HepG2 (cell line): Measurements from ENCODE around the gene CNFN. TPM values are rescaled to one million over a fixed set of nuclear protein-coding genes. Genes with fewer than 3 reads are reported as not detected.

Experiments used
- ATAC-seq: fragments of 200-7000 bp; cut with Tn5 transposase; 3 replicates; pipeline ENCODE4 v1.9.1; 2020; ENCODE audit warnings: mild to moderate bottlenecking, moderate library complexity
- BruUV-seq: library from RNA; stranded (reverse); fragments of 400-500 nt; replicated peaks from 2 replicates; lab custom pipeline; 2021; lab: Mats Ljungman, UMichigan
- CTCF ChIA-PET: fragments of 300-600 bp; formaldehyde crosslinking; extraction: SDS; loops from one replicate; lab custom pipeline; 2021; ENCODE audit warnings: low total read pairs, inconsistent platforms, low intra/inter-chr PET ratio; lab: Yijun Ruan, JAX
- POLR2A ChIA-PET: fragments of 350-600 bp; sonication (Branson Sonifier 250); formaldehyde crosslinking; loops from one replicate; lab custom pipeline; 2020; ENCODE audit warnings: antibody characterized with exemption, inconsistent platforms; lab: Yijun Ruan, JAX
- DNase-seq: peaks from one replicate; pipeline ENCODE4 v3.0.0-alpha.2; 2015; ENCODE audit warnings: low spot score
- FAIRE-seq: peaks from 3 replicates; lab custom pipeline; 2011; peaks lifted over from hg19 to GRCh38; lab: Jason Lieb, UNC
- H2AFZ ChIP-seq: one replicate; pipeline ENCODE4 v1.6.1; 2011; ENCODE audit warnings: low read length, inconsistent platforms
- H3K27ac ChIP-seq: fragments of 300-600 bp; 3 replicates; pipeline ENCODE4 v1.8.0; 2011; ENCODE audit warnings: mixed run types, mild to moderate bottlenecking, mixed read lengths, low read length, inconsistent platforms; ENCODE audit not compliant: insufficient read depth; ENCODE audit errors: extremely low read length
- H3K27me3 ChIP-seq, 2 experiments: fragments of 200-600 bp in 1 of 2; 2 replicates in 1 of 2; 3 replicates in 1 of 2; pipeline versions ENCODE4 v1.6.0 to v1.8.0; 2011; ENCODE audit warnings: low read length in 2 of 2, mild to moderate bottlenecking in 2 of 2, moderate library complexity in 2 of 2, inconsistent platforms in 1 of 2; ENCODE audit not compliant: insufficient read depth in 2 of 2, control insufficient read depth in 1 of 2
- H3K36me3 ChIP-seq, 2 experiments: fragments of 200-600 bp in 1 of 2; replicated peaks in 1 of 2; 2 replicates in 1 of 2; 3 replicates in 1 of 2; pipeline versions ENCODE4 v1.5.1 to v1.8.0; 2011; ENCODE audit warnings: low read length in 2 of 2, inconsistent platforms in 1 of 2; ENCODE audit not compliant: insufficient read depth in 2 of 2, control insufficient read depth in 1 of 2
- H3K4me1 ChIP-seq: 2 replicates; pipeline ENCODE4 v1.5.1; 2012; ENCODE audit warnings: low read length, inconsistent platforms; ENCODE audit not compliant: insufficient read depth
- H3K4me2 ChIP-seq: 2 replicates; pipeline ENCODE4 v1.6.0; 2011; ENCODE audit warnings: low read depth, low read length, inconsistent platforms
- H3K4me3 ChIP-seq, 3 experiments: fragments of 200-600 bp in 1 of 3; sonication (generic), shearing (Covaris generic) in 1 of 3; replicated peaks in 1 of 3; 2 replicates each; pipeline ENCODE4 v1.5.1; 2011 to 2016; ENCODE audit warnings: low read length in 3 of 3, inconsistent platforms in 2 of 3, low read depth in 2 of 3, mild to moderate bottlenecking in 2 of 3, control low read depth in 1 of 3, mixed read lengths in 1 of 3; ENCODE audit not compliant: insufficient read depth in 1 of 3
- H3K79me2 ChIP-seq: one replicate; pipeline ENCODE4 v1.6.1; 2011; ENCODE audit warnings: low read length, inconsistent platforms; ENCODE audit not compliant: insufficient read depth
- H3K9ac ChIP-seq: 2 replicates; pipeline ENCODE4 v1.6.0; 2011; ENCODE audit warnings: mild to moderate bottlenecking, low read depth, low read length, inconsistent platforms; ENCODE audit not compliant: insufficient read depth
- H3K9me3 ChIP-seq: 2 replicates; pipeline ENCODE4 v1.5.1; 2012; ENCODE audit warnings: mild to moderate bottlenecking, low read length
- H4K20me1 ChIP-seq: 2 replicates; pipeline ENCODE4 v1.6.0; 2011; ENCODE audit warnings: inconsistent platforms, mild to moderate bottlenecking, low read length, moderate library complexity; ENCODE audit not compliant: insufficient read depth
- CREB1 ChIP-seq, 2 experiments: fragments of 450-650 bp in 1 of 2; IDR thresholded peaks; 2 replicates each; pipeline ENCODE4 v1.6.1; 2016 to 2017; ENCODE audit warnings: control low read depth in 1 of 2, mild to moderate bottlenecking in 1 of 2, missing compliant biosample characterization in 1 of 2, missing genetic modification characterization in 1 of 2
- ZNF383 ChIP-seq: sonication (generic); formaldehyde crosslinking; IDR thresholded peaks from 2 replicates; pipeline ENCODE4 v1.4.0; 2020; ENCODE audit warnings: missing genetic modification reagents, mild to moderate bottlenecking, borderline replicate concordance
- ZNF629 ChIP-seq: sonication (generic); formaldehyde crosslinking; conservative IDR thresholded peaks from 2 replicates; pipeline ENCODE4 v1.5.0; 2020; ENCODE audit warnings: missing genetic modification reagents
- ZNF790 ChIP-seq: sonication (generic); formaldehyde crosslinking; IDR thresholded peaks from 2 replicates; pipeline ENCODE4 v1.8.0; 2022; ENCODE audit warnings: missing genetic modification reagents, mild to moderate bottlenecking, borderline replicate concordance
- WGBS: methylation state at CpG from one replicate; pipeline ENCODE4 v1.1.6; 2017; ENCODE audit warnings: low lambda C conversion rate; 5-methylcytosine and 5-hydroxymethylcytosine counted together
- in situ Hi-C: cut with HindIII; loops from 2 replicates; pipeline ENCODE4 v1.10.0; 2017; ENCODE audit warnings: low pct_unique_long_range_greater_than_20kb; ENCODE audit not compliant: extremely low pct_ligation_motif_present
- intact Hi-C: fragments of 100-400 bp; cut with micrococcal nuclease; formaldehyde crosslinking; loops from one replicate; pipeline ENCODE4 v1.10.0; 2022; ENCODE audit not compliant: unreplicated experiment
- polyA plus RNA-seq, 8 experiments: library from polyadenylated mRNA; depleted of rRNA in 3 of 8; stranded (reverse) in 7 of 8; unstranded in 1 of 8; fragments of >200 nt; fragmentation: Illumina TruSeq in 4 of 8; extraction: Trizol in 4 of 8; gene quantifications; 2 replicates each; pipeline versions ENCODE4 v1.2.1 to v1.2.3, GENCODE V29; 2011 to 2016; ENCODE audit warnings: low read depth in 4 of 8, missing spikeins in 1 of 8, mixed read lengths in 1 of 8; ENCODE audit not compliant: insufficient read depth in 1 of 8
- total RNA-seq, 5 experiments: library from RNA; depleted of rRNA; stranded (reverse); fragments of >200 nt; fragmentation: Illumina TruSeq; extraction: Trizol; gene quantifications; 2 replicates each; pipeline ENCODE4 v1.2.3, GENCODE V29; 2016; ENCODE audit warnings: low read depth in 1 of 5
- TF ChIP-seq, protein P1 (sequence below): sonication (generic); formaldehyde crosslinking; IDR thresholded peaks from 2 replicates; pipeline ENCODE4 v1.4.0; 2020; ENCODE audit warnings: mild to moderate bottlenecking, missing genetic modification reagents
- TF ChIP-seq, protein P2 (sequence below): sonication (generic); formaldehyde crosslinking; IDR thresholded peaks from 2 replicates; pipeline ENCODE4 v1.4.0; 2020; ENCODE audit warnings: mild to moderate bottlenecking, missing genetic modification reagents
- TF ChIP-seq, protein P3 (sequence below): IDR thresholded peaks from 2 replicates; pipeline ENCODE4 v1.4.0; 2020; ENCODE audit warnings: mild to moderate bottlenecking, missing genetic modification reagents

Gene CNFN
- total and polyA plus RNA-seq, 2 of the 13 experiments (the other 11 are each of a cell fraction or from before 2014, with no cell fraction given) = 0.35 to 1.1 TPM

DNA sequence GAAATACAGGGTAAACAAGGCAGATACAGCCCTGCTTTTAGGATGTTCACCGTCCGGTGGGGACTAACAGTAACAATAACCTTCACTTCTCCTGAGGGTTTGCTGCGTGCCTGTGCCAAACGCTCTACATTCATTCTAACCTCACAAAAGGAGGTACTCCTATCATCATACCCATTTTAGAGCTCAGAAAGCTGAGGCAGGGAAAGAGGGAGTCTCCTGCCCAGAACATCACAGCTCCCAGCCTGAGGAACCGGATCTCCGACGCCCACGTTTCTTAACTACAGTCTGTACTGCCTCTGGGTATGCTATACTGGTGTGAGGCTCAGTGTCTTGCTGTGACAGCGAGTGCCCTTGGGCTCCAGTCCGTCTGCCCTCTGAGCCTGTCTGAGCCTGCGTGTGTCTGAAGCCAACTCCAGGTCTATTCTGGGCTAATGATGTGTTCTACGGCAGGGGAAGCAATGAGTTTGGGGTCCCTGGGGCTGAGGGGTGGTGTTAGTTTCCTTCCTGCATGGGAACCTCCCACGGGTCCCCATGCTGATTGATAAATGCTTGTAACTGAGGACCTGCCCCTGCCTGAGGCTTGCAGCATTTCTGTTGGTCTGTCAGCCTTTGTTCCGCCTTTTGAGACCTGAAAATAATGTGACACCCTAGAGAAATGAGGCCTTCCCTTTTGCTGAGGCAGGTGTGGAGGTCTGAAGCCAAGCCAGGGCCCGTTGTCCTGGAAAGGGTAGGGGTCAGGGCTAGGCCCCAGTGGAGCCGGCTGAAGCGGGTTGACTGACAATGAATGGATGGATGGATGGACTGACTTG is 32.2 kb upstream of the CNFN start:
- no peak for DNase-seq
- TF ChIP-seq, protein P1, sequence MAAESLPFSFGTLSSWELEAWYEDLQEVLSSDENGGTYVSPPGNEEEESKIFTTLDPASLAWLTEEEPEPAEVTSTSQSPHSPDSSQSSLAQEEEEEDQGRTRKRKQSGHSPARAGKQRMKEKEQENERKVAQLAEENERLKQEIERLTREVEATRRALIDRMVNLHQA (CRISPR knock-in tag) = no peak
- TF ChIP-seq ZNF629 (CRISPR knock-in tag) = peak; percentile 82
- H3K4me2 ChIP-seq = peak overlapping the region; percentile 45; the same call in 1 of the 2 replicates
- H2AFZ ChIP-seq = no peak overlapping the region
- no peaks in the 10 kb centered on the region for H4K20me1 ChIP-seq
- intact Hi-C loops (no loop called here), in situ Hi-C loops (no loop called here)
- ChIA-PET CTCF (interaction anchor here (3.4 kb wide), 1 partner anchor 12 kb away, joined by 25 read pairs; no protein-coding TSS in a partner anchor), POLR2A (interaction anchor here (0.9 kb wide), 1 partner anchor 11 kb away, joined by 6 read pairs; no protein-coding TSS in a partner anchor)
- peaks cover 4 to 36% of the 10 kb centered on the region in 2 experiments for H3K27me3 ChIP-seq
- no TSS peak for BruUV-seq
- H3K9ac ChIP-seq = no peak overlapping the region
- H3K9me3 ChIP-seq = no peaks in the 10 kb centered on the region
- FAIRE-seq = no peak
- H3K4me1 ChIP-seq = peaks cover 67% of the 10 kb centered on the region
- no peaks in the 10 kb centered on the region for H3K36me3 ChIP-seq
- no peaks in the 10 kb centered on the region for H3K79me2 ChIP-seq
- 28% methylated on average over 13 of the region's 17 CpGs for WGBS
- no peak for ATAC-seq
- H3K4me3 ChIP-seq = no peak overlapping the region
- no peak overlapping the region for H3K27ac ChIP-seq

DNA sequence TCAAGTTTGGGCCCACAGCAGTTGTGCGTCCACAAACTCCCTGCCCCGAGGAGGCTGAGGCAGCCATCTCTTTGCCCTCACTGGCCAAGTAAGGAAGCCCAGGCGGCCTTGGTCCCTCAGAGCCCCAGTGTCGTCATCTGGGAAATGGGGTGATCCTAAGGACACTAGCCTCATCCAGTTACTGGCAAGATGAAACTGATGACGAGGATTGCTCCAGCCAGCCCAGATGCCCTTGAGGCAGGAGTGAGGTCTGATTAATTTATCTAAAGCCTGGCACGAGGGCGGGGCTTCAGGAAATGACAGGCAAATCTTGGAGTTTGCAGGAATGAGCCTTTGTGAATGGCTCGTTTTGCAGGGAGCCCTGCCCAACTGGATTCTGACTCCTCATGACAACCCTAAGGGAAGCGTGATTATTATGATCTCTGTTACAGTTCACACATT is 31.5 kb upstream of the CNFN start:
- no peak overlapping the region for H3K4me2 ChIP-seq
- no peaks in the 10 kb centered on the region for H3K79me2 ChIP-seq
- ATAC-seq (no peak), FAIRE-seq (no peak), DNase-seq (no peak)
- H3K27me3 ChIP-seq = peaks cover 4 to 31% of the 10 kb centered on the region in 2 experiments
- no peaks in the 10 kb centered on the region for H4K20me1 ChIP-seq
- 38% methylated on average over 9 of the region's 9 CpGs for WGBS
- H3K9me3 ChIP-seq = no peaks in the 10 kb centered on the region
- ChIA-PET CTCF (interaction anchor here (2.3 kb wide), 1 partner anchor 107 kb away, joined by 13 read pairs; the partner anchor contains the start of gene CEACAM1), POLR2A (interaction anchor here (2.6 kb wide), 1 partner anchor 12 kb away, joined by 13 read pairs; no protein-coding TSS in a partner anchor)
- in situ Hi-C loops = no loop called here
- no peak overlapping the region for H3K4me3 ChIP-seq
- no peak overlapping the region for H3K27ac ChIP-seq
- BruUV-seq = no TSS peak
- peaks cover 60% of the 10 kb centered on the region for H3K4me1 ChIP-seq
- H3K9ac ChIP-seq = no peak overlapping the region
- no peak overlapping the region for H2AFZ ChIP-seq
- intact Hi-C loops = no loop called here
- H3K36me3 ChIP-seq = no peaks in the 10 kb centered on the region
- TF ChIP-seq ZNF790 (CRISPR knock-in tag) = no peak
- TF ChIP-seq, protein P2, sequence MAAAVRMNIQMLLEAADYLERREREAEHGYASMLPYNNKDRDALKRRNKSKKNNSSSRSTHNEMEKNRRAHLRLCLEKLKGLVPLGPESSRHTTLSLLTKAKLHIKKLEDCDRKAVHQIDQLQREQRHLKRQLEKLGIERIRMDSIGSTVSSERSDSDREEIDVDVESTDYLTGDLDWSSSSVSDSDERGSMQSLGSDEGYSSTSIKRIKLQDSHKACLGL (CRISPR knock-in tag) = no peak
- no peak for TF ChIP-seq ZNF383 (CRISPR knock-in tag)
- TF ChIP-seq, protein P3, sequence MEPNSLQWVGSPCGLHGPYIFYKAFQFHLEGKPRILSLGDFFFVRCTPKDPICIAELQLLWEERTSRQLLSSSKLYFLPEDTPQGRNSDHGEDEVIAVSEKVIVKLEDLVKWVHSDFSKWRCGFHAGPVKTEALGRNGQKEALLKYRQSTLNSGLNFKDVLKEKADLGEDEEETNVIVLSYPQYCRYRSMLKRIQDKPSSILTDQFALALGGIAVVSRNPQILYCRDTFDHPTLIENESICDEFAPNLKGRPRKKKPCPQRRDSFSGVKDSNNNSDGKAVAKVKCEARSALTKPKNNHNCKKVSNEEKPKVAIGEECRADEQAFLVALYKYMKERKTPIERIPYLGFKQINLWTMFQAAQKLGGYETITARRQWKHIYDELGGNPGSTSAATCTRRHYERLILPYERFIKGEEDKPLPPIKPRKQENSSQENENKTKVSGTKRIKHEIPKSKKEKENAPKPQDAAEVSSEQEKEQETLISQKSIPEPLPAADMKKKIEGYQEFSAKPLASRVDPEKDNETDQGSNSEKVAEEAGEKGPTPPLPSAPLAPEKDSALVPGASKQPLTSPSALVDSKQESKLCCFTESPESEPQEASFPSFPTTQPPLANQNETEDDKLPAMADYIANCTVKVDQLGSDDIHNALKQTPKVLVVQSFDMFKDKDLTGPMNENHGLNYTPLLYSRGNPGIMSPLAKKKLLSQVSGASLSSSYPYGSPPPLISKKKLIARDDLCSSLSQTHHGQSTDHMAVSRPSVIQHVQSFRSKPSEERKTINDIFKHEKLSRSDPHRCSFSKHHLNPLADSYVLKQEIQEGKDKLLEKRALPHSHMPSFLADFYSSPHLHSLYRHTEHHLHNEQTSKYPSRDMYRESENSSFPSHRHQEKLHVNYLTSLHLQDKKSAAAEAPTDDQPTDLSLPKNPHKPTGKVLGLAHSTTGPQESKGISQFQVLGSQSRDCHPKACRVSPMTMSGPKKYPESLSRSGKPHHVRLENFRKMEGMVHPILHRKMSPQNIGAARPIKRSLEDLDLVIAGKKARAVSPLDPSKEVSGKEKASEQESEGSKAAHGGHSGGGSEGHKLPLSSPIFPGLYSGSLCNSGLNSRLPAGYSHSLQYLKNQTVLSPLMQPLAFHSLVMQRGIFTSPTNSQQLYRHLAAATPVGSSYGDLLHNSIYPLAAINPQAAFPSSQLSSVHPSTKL (CRISPR knock-in tag) = no peak
- TF ChIP-seq CREB1 (IDR thresholded peaks at IDR 0.05) = peak; percentile 18; the same call in 1 of the 2 replicates
- TF ChIP-seq CREB1 (CRISPR knock-in tag; IDR thresholded peaks at IDR 0.05) = no peak
